ENCODE results near the gene KCMF1. TPM values are rescaled to one million over a fixed set of nuclear protein-coding genes. Genes with fewer than 3 reads are reported as not detected.
A peak's percentile ranks its signal among the peaks of the same experiment; 100 is the strongest.

The KCMF1 gene
- total and polyA plus RNA-seq, 10 of the 15 experiments (the other 5 are each of a cell fraction or from before 2014, with no cell fraction given): 8.4 to 124 (median 43.0) TPM

DNA sequence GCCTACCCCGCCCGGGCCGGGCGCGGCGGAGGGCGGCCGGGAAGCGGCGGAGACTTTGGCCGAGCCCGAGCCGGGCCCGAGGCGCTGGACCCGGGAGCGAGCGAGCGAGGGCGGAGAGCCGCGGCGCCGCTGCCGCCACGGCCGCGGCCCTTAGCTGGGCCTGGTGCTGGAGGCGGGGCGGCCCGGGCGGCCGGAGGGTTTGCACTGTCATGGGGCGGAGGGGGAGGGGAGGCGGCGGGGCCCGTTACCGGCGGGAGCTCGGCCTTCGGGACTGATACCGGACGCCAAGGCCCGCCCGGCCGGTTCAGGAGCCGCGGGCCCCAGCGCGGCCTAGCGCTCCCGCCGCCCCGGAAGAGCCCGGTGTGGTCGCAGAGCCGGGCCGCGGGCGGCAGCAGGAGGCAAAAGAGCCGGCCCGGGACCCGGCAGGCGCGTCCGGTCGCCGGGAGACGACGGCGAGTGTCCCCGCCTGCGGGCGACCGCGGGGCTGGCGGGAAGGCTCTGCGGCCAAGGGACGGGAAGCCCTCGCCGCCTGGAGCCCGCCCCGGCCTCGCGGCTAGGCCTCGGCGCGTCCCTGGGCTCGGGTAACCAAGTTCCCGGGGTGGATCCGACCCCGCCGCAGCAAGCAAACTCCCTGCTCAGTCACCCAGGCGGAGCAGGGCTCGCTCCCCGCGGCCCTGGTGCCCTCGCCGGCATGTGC, 697 bp downstream of the KCMF1 start:
- peak; percentile 44 for ATAC-seq
- DNase-seq (ENCODE audit: low read depth, low spot score): no peak
- no peaks in the 10 kb centered on the region for H3K9me3 ChIP-seq (replicated peaks; ENCODE audit: control insufficient read depth, insufficient read depth, low read length)
- under 1% methylated on average over 74 of the region's 99 CpGs for WGBS (ENCODE audit: insufficient coverage, insufficient replicate concordance, low lambda C conversion rate, missing lambda C conversion rate)
- peaks cover 93% of the 10 kb centered on the region for H3K79me2 ChIP-seq (ENCODE audit: control insufficient read depth, insufficient read depth, low read length)
- H3K27ac ChIP-seq (ENCODE audit: control insufficient read depth, insufficient read depth): peak overlapping the region; percentile 90
- ChIA-PET CTCF (interaction anchor here (0.5 to 3.0 kb wide), 5 partner anchors 11 to 66 kb away, joined by 3 to 13 read pairs (median 4); no protein-coding TSS in a partner anchor), POLR2A (interaction anchor here (1.0 to 16.1 kb wide), 5 partner anchors 10 to 46 kb away, joined by 3 to 265 read pairs (median 3); no protein-coding TSS in a partner anchor), SMC1A (ENCODE audit: uncharacterized antibody, unreplicated experiment) (interaction anchor here (1.3 to 21.0 kb wide), 3 partner anchors 33 to 66 kb away, joined by 3 to 378 read pairs (median 5); no protein-coding TSS in a partner anchor), RAD21 (ENCODE audit: unreplicated experiment) (interaction anchor here (1.3 to 13.7 kb wide), 5 partner anchors 29 to 91 kb away, joined by 4 to 300 read pairs (median 9); partner anchors contain the start of genes TMSB10 and TRABD2A)
- no peaks in the 10 kb centered on the region; the same call in 1 of the 2 replicates for H4K20me1 ChIP-seq (ENCODE audit: control insufficient read depth, insufficient read depth)
- H3K4me1 ChIP-seq (ENCODE audit: control insufficient read depth, insufficient read depth, low read length): no peaks in the 10 kb centered on the region
- peaks cover 2 to 7% of the 10 kb centered on the region in 2 experiments; a peak in 2 of 4 replicates for H3K36me3 ChIP-seq (ENCODE audit: control insufficient read depth in 2 of 2, insufficient read depth in 2 of 2, low read length in 1 of 2)
- no peak for FAIRE-seq
- 0 out of 2 replicates have a peak overlapping the region, but pooled peaks have one; percentile 18 for H2AFZ ChIP-seq (ENCODE audit: control insufficient read depth, low read depth, low read length)
- H3K4me3 ChIP-seq: peak overlapping the region; percentile 82
- intact Hi-C loops (cut with micrococcal nuclease; ENCODE audit: unreplicated experiment) (loop anchor here (1.0 to 5.0 kb wide), 3 partner anchors 32 to 45 kb away; no protein-coding TSS in a partner anchor), in situ Hi-C loops (cut with MboI) (no loop called here)
- peak overlapping the region; percentile 99 for H3K9ac ChIP-seq (ENCODE audit: control insufficient read depth, insufficient read depth, low read length)
- H3K4me2 ChIP-seq (ENCODE audit: control insufficient read depth, insufficient read depth): peak overlapping the region; percentile 91
- BruUV-seq (replicated peaks): no TSS peak
- H3K27me3 ChIP-seq (replicated peaks in 1 of 2; ENCODE audit: control insufficient read depth in 2 of 2, insufficient read depth in 2 of 2, low read length in 1 of 2): no peaks in the 10 kb centered on the region
- TF ChIP-seq PAX8 (IDR thresholded peaks at IDR 0.05) (no peak), TCF12 (IDR thresholded peaks at IDR 0.05; ENCODE audit: low read depth, low read length) (0 out of 2 replicates have a peak, but pooled peaks have one; percentile 5), PML (IDR thresholded peaks at IDR 0.05; ENCODE audit: low read length) (no peak), BHLHE40 (IDR thresholded peaks at IDR 0.05; ENCODE audit: borderline replicate concordance in 1 of 2, low read depth in 2 of 2, low read length in 1 of 2) (peak in 1 of 2 experiments; percentile 20; a peak in 1 of 4 replicates), CREM (IDR thresholded peaks at IDR 0.05; ENCODE audit: low read depth) (peak; percentile 26; the same call in 1 of the 2 replicates), SIN3A (IDR thresholded peaks at IDR 0.05; ENCODE audit: low read depth, low read length) (peak; percentile 46), NBN (IDR thresholded peaks at IDR 0.05) (no peak), RB1 (IDR thresholded peaks at IDR 0.05; ENCODE audit: borderline replicate concordance) (peak; percentile 56; the same call in 1 of the 2 replicates), YY1 (IDR thresholded peaks at IDR 0.05; ENCODE audit: low read depth, low read length) (peak; percentile 63), SPI1 (IDR thresholded peaks at IDR 0.05; ENCODE audit: borderline replicate concordance, insufficient read depth, low read depth, low read length) (no peak), SRF (IDR thresholded peaks at IDR 0.05; ENCODE audit: low read depth in 2 of 2, low read length in 2 of 2) (no peak), SMC3 (IDR thresholded peaks at IDR 0.05; ENCODE audit: borderline replicate concordance, low read length) (no peak), HDGF (IDR thresholded peaks at IDR 0.05) (no peak)
- TF ChIP-seq, protein P1, sequence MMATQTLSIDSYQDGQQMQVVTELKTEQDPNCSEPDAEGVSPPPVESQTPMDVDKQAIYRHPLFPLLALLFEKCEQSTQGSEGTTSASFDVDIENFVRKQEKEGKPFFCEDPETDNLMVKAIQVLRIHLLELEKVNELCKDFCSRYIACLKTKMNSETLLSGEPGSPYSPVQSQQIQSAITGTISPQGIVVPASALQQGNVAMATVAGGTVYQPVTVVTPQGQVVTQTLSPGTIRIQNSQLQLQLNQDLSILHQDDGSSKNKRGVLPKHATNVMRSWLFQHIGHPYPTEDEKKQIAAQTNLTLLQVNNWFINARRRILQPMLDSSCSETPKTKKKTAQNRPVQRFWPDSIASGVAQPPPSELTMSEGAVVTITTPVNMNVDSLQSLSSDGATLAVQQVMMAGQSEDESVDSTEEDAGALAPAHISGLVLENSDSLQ (IDR thresholded peaks at IDR 0.05): no peak
- TF ChIP-seq, protein P2, sequence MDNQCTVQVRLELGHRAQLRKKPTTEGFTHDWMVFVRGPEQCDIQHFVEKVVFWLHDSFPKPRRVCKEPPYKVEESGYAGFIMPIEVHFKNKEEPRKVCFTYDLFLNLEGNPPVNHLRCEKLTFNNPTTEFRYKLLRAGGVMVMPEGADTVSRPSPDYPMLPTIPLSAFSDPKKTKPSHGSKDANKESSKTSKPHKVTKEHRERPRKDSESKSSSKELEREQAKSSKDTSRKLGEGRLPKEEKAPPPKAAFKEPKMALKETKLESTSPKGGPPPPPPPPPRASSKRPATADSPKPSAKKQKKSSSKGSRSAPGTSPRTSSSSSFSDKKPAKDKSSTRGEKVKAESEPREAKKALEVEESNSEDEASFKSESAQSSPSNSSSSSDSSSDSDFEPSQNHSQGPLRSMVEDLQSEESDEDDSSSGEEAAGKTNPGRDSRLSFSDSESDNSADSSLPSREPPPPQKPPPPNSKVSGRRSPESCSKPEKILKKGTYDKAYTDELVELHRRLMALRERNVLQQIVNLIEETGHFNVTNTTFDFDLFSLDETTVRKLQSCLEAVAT (IDR thresholded peaks at IDR 0.05): no peak
- TF ChIP-seq, protein P3, sequence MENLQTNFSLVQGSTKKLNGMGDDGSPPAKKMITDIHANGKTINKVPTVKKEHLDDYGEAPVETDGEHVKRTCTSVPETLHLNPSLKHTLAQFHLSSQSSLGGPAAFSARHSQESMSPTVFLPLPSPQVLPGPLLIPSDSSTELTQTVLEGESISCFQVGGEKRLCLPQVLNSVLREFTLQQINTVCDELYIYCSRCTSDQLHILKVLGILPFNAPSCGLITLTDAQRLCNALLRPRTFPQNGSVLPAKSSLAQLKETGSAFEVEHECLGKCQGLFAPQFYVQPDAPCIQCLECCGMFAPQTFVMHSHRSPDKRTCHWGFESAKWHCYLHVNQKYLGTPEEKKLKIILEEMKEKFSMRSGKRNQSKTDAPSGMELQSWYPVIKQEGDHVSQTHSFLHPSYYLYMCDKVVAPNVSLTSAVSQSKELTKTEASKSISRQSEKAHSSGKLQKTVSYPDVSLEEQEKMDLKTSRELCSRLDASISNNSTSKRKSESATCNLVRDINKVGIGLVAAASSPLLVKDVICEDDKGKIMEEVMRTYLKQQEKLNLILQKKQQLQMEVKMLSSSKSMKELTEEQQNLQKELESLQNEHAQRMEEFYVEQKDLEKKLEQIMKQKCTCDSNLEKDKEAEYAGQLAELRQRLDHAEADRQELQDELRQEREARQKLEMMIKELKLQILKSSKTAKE (IDR thresholded peaks at IDR 0.05; ENCODE audit: low read depth, poor library complexity, severe bottlenecking): no peak
- TF ChIP-seq, protein P4, sequence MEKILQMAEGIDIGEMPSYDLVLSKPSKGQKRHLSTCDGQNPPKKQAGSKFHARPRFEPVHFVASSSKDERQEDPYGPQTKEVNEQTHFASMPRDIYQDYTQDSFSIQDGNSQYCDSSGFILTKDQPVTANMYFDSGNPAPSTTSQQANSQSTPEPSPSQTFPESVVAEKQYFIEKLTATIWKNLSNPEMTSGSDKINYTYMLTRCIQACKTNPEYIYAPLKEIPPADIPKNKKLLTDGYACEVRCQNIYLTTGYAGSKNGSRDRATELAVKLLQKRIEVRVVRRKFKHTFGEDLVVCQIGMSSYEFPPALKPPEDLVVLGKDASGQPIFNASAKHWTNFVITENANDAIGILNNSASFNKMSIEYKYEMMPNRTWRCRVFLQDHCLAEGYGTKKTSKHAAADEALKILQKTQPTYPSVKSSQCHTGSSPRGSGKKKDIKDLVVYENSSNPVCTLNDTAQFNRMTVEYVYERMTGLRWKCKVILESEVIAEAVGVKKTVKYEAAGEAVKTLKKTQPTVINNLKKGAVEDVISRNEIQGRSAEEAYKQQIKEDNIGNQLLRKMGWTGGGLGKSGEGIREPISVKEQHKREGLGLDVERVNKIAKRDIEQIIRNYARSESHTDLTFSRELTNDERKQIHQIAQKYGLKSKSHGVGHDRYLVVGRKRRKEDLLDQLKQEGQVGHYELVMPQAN (conservative IDR thresholded peaks at IDR 0.05): peak; percentile 71
